Measurements from ENCODE around the gene FBLIM1. TPM values are rescaled to one million over a fixed set of nuclear protein-coding genes. Genes with fewer than 3 reads are reported as not detected.
A peak's percentile ranks its signal among the peaks of the same experiment; 100 is the strongest.

Gene FBLIM1, protein sequence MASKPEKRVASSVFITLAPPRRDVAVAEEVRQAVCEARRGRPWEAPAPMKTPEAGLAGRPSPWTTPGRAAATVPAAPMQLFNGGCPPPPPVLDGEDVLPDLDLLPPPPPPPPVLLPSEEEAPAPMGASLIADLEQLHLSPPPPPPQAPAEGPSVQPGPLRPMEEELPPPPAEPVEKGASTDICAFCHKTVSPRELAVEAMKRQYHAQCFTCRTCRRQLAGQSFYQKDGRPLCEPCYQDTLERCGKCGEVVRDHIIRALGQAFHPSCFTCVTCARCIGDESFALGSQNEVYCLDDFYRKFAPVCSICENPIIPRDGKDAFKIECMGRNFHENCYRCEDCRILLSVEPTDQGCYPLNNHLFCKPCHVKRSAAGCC
- 109 and 117 TPM in 2 replicates for total RNA-seq
- polyA plus RNA-seq, result 102 and 120 TPM in 2 replicates

- Histone ChIP-seq H2AFZ (peak within 1 kb of the TSS; percentile 51), H3K9me3 (ENCODE audit: low read depth) (no peaks in the 10 kb centered on the region), H3K4me1 (ENCODE audit: insufficient read depth) (peaks cover 42% of the 10 kb centered on the region), H3K27ac (peak within 1 kb of the TSS; percentile 95), H4K20me1 (ENCODE audit: insufficient read depth, poor library complexity, severe bottlenecking) (peaks cover 24% of the 10 kb centered on the region), H3K79me2 (peaks cover 51% of the 10 kb centered on the region), H3K36me3 (replicated peaks; ENCODE audit: insufficient read depth, low read depth) (no peaks in the 10 kb centered on the region), H3K4me2 (peak within 1 kb of the TSS; percentile 87), H3K4me3 (peak within 1 kb of the TSS; percentile 98), H3K27me3 (no peaks in the 10 kb centered on the region), H3K9me2 (replicated peaks; ENCODE audit: insufficient read depth) (no peaks in the 10 kb centered on the region)
- 0% methylated on average over 3 of the region's 58 CpGs for WGBS (ENCODE audit: low lambda C conversion rate, missing lambda C conversion rate)
- peak; percentile 86 for DNase-seq (ENCODE audit: low spot score)
- TF ChIP-seq EZH2 (IDR thresholded peaks at IDR 0.05; ENCODE audit: borderline replicate concordance), result no peak
- no peak for TF ChIP-seq CTCF (IDR thresholded peaks at IDR 0.05; ENCODE audit: poor library complexity)
- TF ChIP-seq EZH2phosphoT487 (IDR thresholded peaks at IDR 0.05; ENCODE audit: low read depth, severe bottlenecking, unreplicated experiment), result no peak
These were observed at the start of gene FBLIM1 for GRCh38 chr1:15758343-15758931. Gene FBLIM1 (plus strand): TSS chr1:15758795. CDS start chr1:15764984, 6,189 bp downstream.

DNA sequence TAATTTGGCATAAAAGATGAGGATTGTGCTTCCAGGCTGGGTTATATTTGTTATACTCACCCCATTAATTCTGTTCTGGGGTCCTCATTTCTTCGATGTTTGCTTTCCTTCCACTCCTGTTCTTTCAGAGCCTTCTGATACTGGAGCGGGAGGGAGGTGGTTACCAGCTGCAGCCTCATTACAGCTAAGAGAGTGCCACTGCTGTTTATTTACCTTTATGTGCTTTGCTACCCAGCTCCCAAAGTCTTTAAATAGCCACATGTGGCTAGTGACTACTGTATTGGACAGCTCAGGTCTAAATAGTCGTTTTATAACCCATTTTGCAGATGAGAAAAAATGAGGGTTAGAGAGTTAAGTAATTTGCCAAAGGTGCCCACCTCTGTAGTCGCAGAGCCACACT is 49.4 kb upstream of the FBLIM1 start:
- Histone ChIP-seq H3K9me3 (ENCODE audit: low read depth) (no peaks in the 10 kb centered on the region), H3K9me2 (replicated peaks; ENCODE audit: insufficient read depth) (no peaks in the 10 kb centered on the region), H3K4me2 (no peak overlapping the region), H3K4me3 (no peak overlapping the region), H3K36me3 (replicated peaks; ENCODE audit: insufficient read depth, low read depth) (no peaks in the 10 kb centered on the region), H3K27ac (no peak overlapping the region), H4K20me1 (ENCODE audit: insufficient read depth, poor library complexity, severe bottlenecking) (peaks cover 6% of the 10 kb centered on the region), H3K27me3 (no peaks in the 10 kb centered on the region), H2AFZ (no peak overlapping the region), H3K4me1 (ENCODE audit: insufficient read depth) (peaks cover 1% of the 10 kb centered on the region), H3K79me2 (peaks cover 92% of the 10 kb centered on the region)
- no peak for DNase-seq (ENCODE audit: low spot score)
- TF ChIP-seq EZH2phosphoT487 (IDR thresholded peaks at IDR 0.05; ENCODE audit: low read depth, severe bottlenecking, unreplicated experiment) (no peak), EZH2 (IDR thresholded peaks at IDR 0.05; ENCODE audit: borderline replicate concordance) (no peak), CTCF (IDR thresholded peaks at IDR 0.05; ENCODE audit: poor library complexity) (no peak)
- WGBS (ENCODE audit: low lambda C conversion rate, missing lambda C conversion rate), result 100% methylated on average over 4 of the region's 4 CpGs

DNA sequence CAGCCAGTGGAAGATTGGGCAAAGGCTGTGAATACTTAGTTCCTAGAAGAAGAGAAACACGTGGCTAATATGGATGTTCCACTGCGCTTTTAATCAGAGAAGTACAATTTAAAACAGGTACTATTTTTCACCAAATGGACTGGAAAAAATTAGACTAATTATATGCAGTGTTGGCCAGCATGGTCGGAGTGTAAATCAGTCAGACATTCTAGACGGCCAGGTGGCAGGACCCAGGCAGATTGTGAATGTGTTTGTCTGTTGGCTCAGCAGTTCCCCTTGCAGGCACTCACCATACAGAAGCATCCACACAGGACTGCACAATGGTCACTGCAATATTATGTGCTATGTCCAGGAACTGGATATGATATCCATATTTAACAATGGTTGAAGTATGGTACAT is 46.4 kb upstream of the FBLIM1 start:
- Histone ChIP-seq H3K79me2 (peaks cover 81% of the 10 kb centered on the region), H4K20me1 (ENCODE audit: insufficient read depth, poor library complexity, severe bottlenecking) (peaks cover 6% of the 10 kb centered on the region), H3K9me3 (ENCODE audit: low read depth) (no peaks in the 10 kb centered on the region), H3K9me2 (replicated peaks; ENCODE audit: insufficient read depth) (no peaks in the 10 kb centered on the region), H3K27me3 (no peaks in the 10 kb centered on the region), H3K4me2 (no peak overlapping the region), H3K4me3 (no peak overlapping the region), H3K36me3 (replicated peaks; ENCODE audit: insufficient read depth, low read depth) (no peaks in the 10 kb centered on the region), H3K4me1 (ENCODE audit: insufficient read depth) (peaks cover 5% of the 10 kb centered on the region), H3K27ac (no peak overlapping the region), H2AFZ (no peak overlapping the region)
- WGBS (ENCODE audit: low lambda C conversion rate, missing lambda C conversion rate), result 84% methylated on average over 4 of the region's 4 CpGs
- no peak for DNase-seq (ENCODE audit: low spot score)
- TF ChIP-seq CTCF (IDR thresholded peaks at IDR 0.05; ENCODE audit: poor library complexity) (no peak), EZH2 (IDR thresholded peaks at IDR 0.05; ENCODE audit: borderline replicate concordance) (no peak), EZH2phosphoT487 (IDR thresholded peaks at IDR 0.05; ENCODE audit: low read depth, severe bottlenecking, unreplicated experiment) (no peak)
